GM12878 (cell line): Measurements from ENCODE around the gene PTPMT1. TPM values are rescaled to one million over a fixed set of nuclear protein-coding genes. Genes with fewer than 3 reads are reported as not detected.

ENCODE experiments used
- ATAC-seq: fragments of 200-7000 bp; cut with Tn5 transposase; 3 replicates; pipeline ENCODE4 v1.9.1; 2020; ENCODE audit warnings: mild to moderate bottlenecking, moderate library complexity
- BruUV-seq: library from RNA; stranded (reverse); fragments of 400-500 nt; replicated peaks from 2 replicates; lab custom pipeline; 2021; lab: Mats Ljungman, UMichigan
- CTCF ChIA-PET: fragments of 300-600 bp; sonication (Branson Sonifier 250); formaldehyde crosslinking; extraction: SDS; loops from one replicate; lab custom pipeline; 2021; ENCODE audit warnings: inconsistent platforms; lab: Yijun Ruan, JAX
- POLR2A ChIA-PET: fragments of 350-600 bp; formaldehyde crosslinking; extraction: SDS; loops from one replicate; lab custom pipeline; 2021; ENCODE audit warnings: inconsistent platforms; lab: Charles Lee
- RAD21 ChIA-PET: fragments of 300-600 bp; sonication (Branson Sonifier 250); formaldehyde crosslinking; loops from one replicate; lab custom pipeline; 2023; ENCODE audit warnings: antibody characterized with exemption; ENCODE audit not compliant: unreplicated experiment; lab: Charles Lee
- SMC1A ChIA-PET: fragments of 300-600 bp; sonication (Branson Sonifier 250); formaldehyde crosslinking; loops from one replicate; lab custom pipeline; 2023; ENCODE audit not compliant: unreplicated experiment, uncharacterized antibody; lab: Charles Lee
- DNase-seq: peaks from one replicate; pipeline ENCODE4 v3.0.0-alpha.2; 2011; ENCODE audit warnings: low read depth, low spot score
- FAIRE-seq: peaks from 3 replicates; lab custom pipeline; 2011; peaks lifted over from hg19 to GRCh38; lab: Jason Lieb, UNC
- H2AFZ ChIP-seq: 2 replicates; pipeline ENCODE4 v1.6.0; 2011; ENCODE audit warnings: low read depth, low read length, control low read depth; ENCODE audit not compliant: control insufficient read depth
- H3K27ac ChIP-seq: 2 replicates; pipeline ENCODE4 v1.5.1; 2011; ENCODE audit warnings: control low read depth; ENCODE audit not compliant: control insufficient read depth, insufficient read depth
- H3K27me3 ChIP-seq, 2 experiments: replicated peaks in 1 of 2; 2 replicates each; pipeline versions ENCODE4 v1.6.0 to v1.6.1; 2011; ENCODE audit warnings: low read length in 1 of 2; ENCODE audit not compliant: control insufficient read depth in 2 of 2, insufficient read depth in 2 of 2
- H3K36me3 ChIP-seq, 2 experiments: 2 replicates each; pipeline ENCODE4 v1.5.1; 2011; ENCODE audit warnings: low read length in 1 of 2; ENCODE audit not compliant: control insufficient read depth in 2 of 2, insufficient read depth in 2 of 2
- H3K4me1 ChIP-seq: 2 replicates; pipeline ENCODE4 v1.6.1; 2011; ENCODE audit warnings: mild to moderate bottlenecking, low read length, moderate library complexity, mixed read lengths; ENCODE audit not compliant: control insufficient read depth, insufficient read depth
- H3K4me2 ChIP-seq: 2 replicates; pipeline ENCODE4 v1.6.0; 2011; ENCODE audit warnings: control low read depth; ENCODE audit not compliant: control insufficient read depth, insufficient read depth
- H3K4me3 ChIP-seq: fragments of 200-600 bp; sonication (generic); 2 replicates; pipeline ENCODE4 v1.5.1; 2016
- H3K79me2 ChIP-seq: 2 replicates; pipeline ENCODE4 v1.6.0; 2011; ENCODE audit warnings: low read length; ENCODE audit not compliant: control insufficient read depth, insufficient read depth
- H3K9ac ChIP-seq: 2 replicates; pipeline ENCODE4 v1.8.0; 2011; ENCODE audit warnings: low read length, control low read depth, mixed read lengths; ENCODE audit not compliant: control insufficient read depth, insufficient read depth
- H3K9me3 ChIP-seq: replicated peaks from 3 replicates; pipeline ENCODE4 v1.5.1; 2011; ENCODE audit warnings: mild to moderate bottlenecking, low read length; ENCODE audit not compliant: control insufficient read depth, insufficient read depth
- H4K20me1 ChIP-seq: 2 replicates; pipeline ENCODE4 v1.6.0; 2011; ENCODE audit not compliant: control insufficient read depth, insufficient read depth
- BCL11A ChIP-seq: IDR thresholded peaks from 2 replicates; pipeline ENCODE4 v1.6.1; 2011; ENCODE audit warnings: low read depth, low read length
- CBX3 ChIP-seq: fragments of 200-600 bp; sonication (generic); IDR thresholded peaks from 2 replicates; pipeline ENCODE4 v1.6.1; 2016; ENCODE audit warnings: low read depth, borderline replicate concordance
- EED ChIP-seq: sonication (generic); IDR thresholded peaks from 2 replicates; pipeline ENCODE4 v1.6.1; 2016; ENCODE audit warnings: antibody characterized with exemption, low read depth
- EP300 ChIP-seq, 2 experiments: fragments of 150-350 bp in 1 of 2; IDR thresholded peaks; 2 replicates each; pipeline ENCODE4 v1.6.1; 2011 to 2012; ENCODE audit warnings: low read depth in 2 of 2, low read length in 2 of 2, borderline replicate concordance in 1 of 2, improper control_type of control experiment in 1 of 2, inconsistent platforms in 1 of 2; ENCODE audit not compliant: control insufficient read depth in 1 of 2
- MXI1 ChIP-seq: fragments of 150-350 bp; IDR thresholded peaks from 2 replicates; pipeline ENCODE4 v1.6.1; 2011; ENCODE audit warnings: low read depth, mild to moderate bottlenecking, inconsistent platforms, low read length, improper control_type of control experiment
- NR2F1 ChIP-seq: fragments of 450-650 bp; conservative IDR thresholded peaks from 2 replicates; pipeline ENCODE4 v1.6.1; 2017; ENCODE audit warnings: mild to moderate bottlenecking
- POLR2A ChIP-seq: IDR thresholded peaks from 2 replicates; pipeline ENCODE4 v1.6.1; 2011; ENCODE audit warnings: low read depth, mild to moderate bottlenecking, low read length
- STAT1 ChIP-seq: fragments of 450-650 bp; conservative IDR thresholded peaks from 2 replicates; pipeline ENCODE4 v1.6.1; 2014; ENCODE audit warnings: antibody characterized with exemption, mild to moderate bottlenecking
- ZBTB33 ChIP-seq: fragments of 450-650 bp; IDR thresholded peaks from 2 replicates; pipeline ENCODE4 v1.6.1; 2017; ENCODE audit warnings: mild to moderate bottlenecking
- ZNF622 ChIP-seq: fragments of 450-650 bp; IDR thresholded peaks from 2 replicates; pipeline ENCODE4 v1.6.1; 2017; ENCODE audit warnings: mild to moderate bottlenecking, inconsistent platforms
- WGBS: methylation state at CpG from one replicate; pipeline ENCODE4 v1.1.6; 2016; ENCODE audit warnings: low lambda C conversion rate; ENCODE audit not compliant: insufficient replicate concordance, insufficient coverage; ENCODE audit errors: missing lambda C conversion rate; 5-methylcytosine and 5-hydroxymethylcytosine counted together
- in situ Hi-C: fragments of 300-500 bp; cut with MboI; formaldehyde crosslinking; loops from 9 replicates; pipeline ENCODE4 v1.14.3; 2018; ENCODE audit warnings: mixed read lengths
- intact Hi-C: fragments of 100-400 bp; cut with micrococcal nuclease; formaldehyde crosslinking; loops from one replicate; pipeline ENCODE4 v1.14.2; 2022; ENCODE audit not compliant: unreplicated experiment
- polyA plus RNA-seq, 11 experiments: library from polyadenylated mRNA; depleted of rRNA in 4 of 11; unstranded in 6 of 11; stranded (reverse) in 5 of 11; fragments of >200 nt; fragmentation: Nextera tagmentation in 4 of 11; fragmentation: Illumina TruSeq in 1 of 11; extraction: Ambion mirVana in 4 of 11; extraction: Trizol in 1 of 11; gene quantifications; 1 replicate in 1 of 11; 2 replicates in 10 of 11; pipeline versions ENCODE4 v1.2.1 to v1.2.3, GENCODE V29; 2011 to 2016; ENCODE audit warnings: inconsistent platforms in 2 of 11, missing spikeins in 2 of 11, low read depth in 1 of 11
- total RNA-seq, 4 experiments: library from RNA; depleted of rRNA in 3 of 4; stranded (reverse); fragments of >200 nt in 3 of 4; fragmentation: Illumina TruSeq in 1 of 4; extraction: Trizol in 1 of 4; gene quantifications; 2 replicates each; pipeline versions ENCODE4 v1.2.1 to v1.2.3, GENCODE V29; 2013 to 2021
- TF ChIP-seq, protein P1 (sequence below): fragments of 450-650 bp; IDR thresholded peaks from 2 replicates; pipeline ENCODE4 v1.6.1; 2017; ENCODE audit warnings: antibody characterized with exemption, mild to moderate bottlenecking, moderate library complexity
- TF ChIP-seq, protein P2 (sequence below): IDR thresholded peaks from 2 replicates; pipeline ENCODE4 v1.6.1; 2011; ENCODE audit warnings: mild to moderate bottlenecking, low read depth, low read length, moderate library complexity; ENCODE audit not compliant: insufficient replicate concordance
- TF ChIP-seq, protein P3 (sequence below): fragments of 450-650 bp; IDR thresholded peaks from 2 replicates; pipeline ENCODE4 v1.6.1; 2017; ENCODE audit warnings: low read depth, mild to moderate bottlenecking, moderate library complexity

The PTPMT1 gene
- total and polyA plus RNA-seq, 10 of the 15 experiments (the other 5 are each of a cell fraction or from before 2014, with no cell fraction given), result 12.0 to 116 (median 58.2) TPM

GRCh38 chr11:47571357-47571729 lies 5.9 kb downstream of the PTPMT1 start:
- no peak overlapping the region for H3K27ac ChIP-seq
- no peak overlapping the region for H3K9ac ChIP-seq
- H3K36me3 ChIP-seq, result peaks cover 10 to 36% of the 10 kb centered on the region in 2 experiments
- TF ChIP-seq MXI1 (no peak), BCL11A (no peak), POLR2A (no peak), CBX3 (no peak), EP300 (IDR thresholded peaks at IDR 0.05; ENCODE audit: borderline replicate concordance in 1 of 2, control insufficient read depth in 1 of 2, low read depth in 2 of 2, low read length in 2 of 2) (no peak), ZBTB33 (no peak), NR2F1 (no peak), EED (no peak), STAT1 (no peak), ZNF622 (no peak)
- TF ChIP-seq, protein P1, sequence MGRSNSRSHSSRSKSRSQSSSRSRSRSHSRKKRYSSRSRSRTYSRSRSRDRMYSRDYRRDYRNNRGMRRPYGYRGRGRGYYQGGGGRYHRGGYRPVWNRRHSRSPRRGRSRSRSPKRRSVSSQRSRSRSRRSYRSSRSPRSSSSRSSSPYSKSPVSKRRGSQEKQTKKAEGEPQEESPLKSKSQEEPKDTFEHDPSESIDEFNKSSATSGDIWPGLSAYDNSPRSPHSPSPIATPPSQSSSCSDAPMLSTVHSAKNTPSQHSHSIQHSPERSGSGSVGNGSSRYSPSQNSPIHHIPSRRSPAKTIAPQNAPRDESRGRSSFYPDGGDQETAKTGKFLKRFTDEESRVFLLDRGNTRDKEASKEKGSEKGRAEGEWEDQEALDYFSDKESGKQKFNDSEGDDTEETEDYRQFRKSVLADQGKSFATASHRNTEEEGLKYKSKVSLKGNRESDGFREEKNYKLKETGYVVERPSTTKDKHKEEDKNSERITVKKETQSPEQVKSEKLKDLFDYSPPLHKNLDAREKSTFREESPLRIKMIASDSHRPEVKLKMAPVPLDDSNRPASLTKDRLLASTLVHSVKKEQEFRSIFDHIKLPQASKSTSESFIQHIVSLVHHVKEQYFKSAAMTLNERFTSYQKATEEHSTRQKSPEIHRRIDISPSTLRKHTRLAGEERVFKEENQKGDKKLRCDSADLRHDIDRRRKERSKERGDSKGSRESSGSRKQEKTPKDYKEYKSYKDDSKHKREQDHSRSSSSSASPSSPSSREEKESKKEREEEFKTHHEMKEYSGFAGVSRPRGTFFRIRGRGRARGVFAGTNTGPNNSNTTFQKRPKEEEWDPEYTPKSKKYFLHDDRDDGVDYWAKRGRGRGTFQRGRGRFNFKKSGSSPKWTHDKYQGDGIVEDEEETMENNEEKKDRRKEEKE, result no peak
- TF ChIP-seq, protein P2, sequence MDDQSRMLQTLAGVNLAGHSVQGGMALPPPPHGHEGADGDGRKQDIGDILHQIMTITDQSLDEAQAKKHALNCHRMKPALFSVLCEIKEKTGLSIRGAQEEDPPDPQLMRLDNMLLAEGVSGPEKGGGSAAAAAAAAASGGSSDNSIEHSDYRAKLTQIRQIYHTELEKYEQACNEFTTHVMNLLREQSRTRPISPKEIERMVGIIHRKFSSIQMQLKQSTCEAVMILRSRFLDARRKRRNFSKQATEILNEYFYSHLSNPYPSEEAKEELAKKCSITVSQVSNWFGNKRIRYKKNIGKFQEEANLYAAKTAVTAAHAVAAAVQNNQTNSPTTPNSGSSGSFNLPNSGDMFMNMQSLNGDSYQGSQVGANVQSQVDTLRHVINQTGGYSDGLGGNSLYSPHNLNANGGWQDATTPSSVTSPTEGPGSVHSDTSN, result no peak
- TF ChIP-seq, protein P3, sequence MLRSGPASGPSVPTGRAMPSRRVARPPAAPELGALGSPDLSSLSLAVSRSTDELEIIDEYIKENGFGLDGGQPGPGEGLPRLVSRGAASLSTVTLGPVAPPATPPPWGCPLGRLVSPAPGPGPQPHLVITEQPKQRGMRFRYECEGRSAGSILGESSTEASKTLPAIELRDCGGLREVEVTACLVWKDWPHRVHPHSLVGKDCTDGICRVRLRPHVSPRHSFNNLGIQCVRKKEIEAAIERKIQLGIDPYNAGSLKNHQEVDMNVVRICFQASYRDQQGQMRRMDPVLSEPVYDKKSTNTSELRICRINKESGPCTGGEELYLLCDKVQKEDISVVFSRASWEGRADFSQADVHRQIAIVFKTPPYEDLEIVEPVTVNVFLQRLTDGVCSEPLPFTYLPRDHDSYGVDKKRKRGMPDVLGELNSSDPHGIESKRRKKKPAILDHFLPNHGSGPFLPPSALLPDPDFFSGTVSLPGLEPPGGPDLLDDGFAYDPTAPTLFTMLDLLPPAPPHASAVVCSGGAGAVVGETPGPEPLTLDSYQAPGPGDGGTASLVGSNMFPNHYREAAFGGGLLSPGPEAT, result no peak
- intact Hi-C loops (no loop called here), in situ Hi-C loops (no loop called here)
- ChIA-PET SMC1A (no interaction called here), RAD21 (no interaction called here), POLR2A (interaction anchor here (2.4 kb wide), 1 partner anchor 9 kb away, joined by 7 read pairs; no protein-coding TSS in a partner anchor), CTCF (no interaction called here)
- no peak for FAIRE-seq
- 92% methylated on average over 4 of the region's 4 CpGs for WGBS
- H3K4me3 ChIP-seq, result no peak overlapping the region
- H4K20me1 ChIP-seq, result 0 out of 2 replicates have a peak, but pooled peaks cover 3% of the 10 kb centered on the region
- no peak for DNase-seq
- peaks cover 14% of the 10 kb centered on the region for H3K79me2 ChIP-seq
- no peaks in the 10 kb centered on the region for H3K9me3 ChIP-seq
- H2AFZ ChIP-seq, result no peak overlapping the region
- H3K4me1 ChIP-seq, result no peaks in the 10 kb centered on the region
- H3K4me2 ChIP-seq, result no peak overlapping the region
- H3K27me3 ChIP-seq, result no peaks in the 10 kb centered on the region
- ATAC-seq, result no peak
- BruUV-seq, result TSS peak; percentile 14
